Measurements from ENCODE around the gene ME3. TPM values are rescaled to one million over a fixed set of nuclear protein-coding genes. Genes with fewer than 3 reads are reported as not detected.

ME3 gene
- total RNA-seq, 1 experiment from 2014 or later, result not detected

DNA sequence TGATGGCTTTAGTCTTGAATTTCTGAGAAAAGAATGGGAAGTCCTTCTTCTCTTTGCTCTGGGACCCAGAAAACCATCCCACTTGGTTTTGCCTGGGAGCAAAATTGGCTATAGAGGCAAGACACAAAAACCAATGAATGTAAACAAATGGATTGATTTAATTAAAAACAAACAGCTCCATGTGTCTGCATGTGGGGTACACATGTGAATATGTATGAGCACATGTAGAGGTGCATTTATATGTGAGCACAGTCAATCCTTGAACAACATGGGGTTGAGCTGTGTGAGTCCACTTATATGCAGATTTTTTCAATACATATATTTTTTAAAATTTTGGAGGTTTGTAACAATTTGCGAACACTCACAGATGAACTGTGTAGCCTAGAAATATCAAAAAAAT lies 210.5 kb downstream of the ME3 start:
- DNase-seq (ENCODE audit: low spot score), result no peak

DNA sequence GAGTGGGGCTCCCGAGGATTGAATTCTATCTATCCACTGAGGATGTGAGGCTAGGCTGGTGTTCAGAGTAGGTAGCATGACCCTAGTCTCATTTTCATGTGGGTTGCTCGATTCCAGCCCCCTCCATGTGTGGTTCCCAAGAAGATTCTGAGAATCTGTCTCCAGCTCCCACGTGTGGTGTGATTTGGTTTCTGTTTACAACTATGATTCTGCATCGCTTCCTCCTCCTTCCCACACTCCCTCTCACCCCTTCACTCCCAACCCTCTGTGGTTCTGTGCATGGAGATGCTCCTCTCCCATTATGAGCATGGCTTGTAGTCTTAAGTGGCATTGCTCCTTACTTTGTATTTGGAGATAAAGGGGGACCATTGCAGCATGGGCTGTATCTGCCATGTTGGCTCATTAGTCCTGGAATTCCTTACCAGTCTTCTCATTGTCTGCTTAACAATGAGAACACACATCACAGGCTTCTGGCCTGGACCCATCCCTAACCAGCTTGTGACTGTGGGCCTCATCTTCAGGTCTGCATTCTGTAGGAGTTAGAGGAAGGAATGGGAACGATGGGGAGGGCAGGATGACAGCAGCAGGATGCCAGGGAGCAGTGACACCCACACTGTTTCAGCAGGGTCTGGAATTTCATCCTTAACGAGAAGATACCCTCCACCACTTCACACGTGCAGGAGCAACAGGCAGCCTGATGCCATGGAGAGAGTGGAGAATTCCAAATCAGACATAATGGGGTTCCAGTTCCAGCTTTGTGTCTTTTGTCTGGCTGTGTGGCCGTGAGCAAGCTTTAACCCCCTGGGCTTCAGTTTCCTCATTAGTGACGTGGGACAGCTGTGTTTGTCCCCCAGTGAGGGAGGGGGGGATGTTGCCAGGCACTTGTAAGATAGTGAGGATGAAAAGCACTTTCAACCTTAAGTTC lies 211.7 kb downstream of the ME3 start:
- DNase-seq (ENCODE audit: low spot score), result no peak

DNA sequence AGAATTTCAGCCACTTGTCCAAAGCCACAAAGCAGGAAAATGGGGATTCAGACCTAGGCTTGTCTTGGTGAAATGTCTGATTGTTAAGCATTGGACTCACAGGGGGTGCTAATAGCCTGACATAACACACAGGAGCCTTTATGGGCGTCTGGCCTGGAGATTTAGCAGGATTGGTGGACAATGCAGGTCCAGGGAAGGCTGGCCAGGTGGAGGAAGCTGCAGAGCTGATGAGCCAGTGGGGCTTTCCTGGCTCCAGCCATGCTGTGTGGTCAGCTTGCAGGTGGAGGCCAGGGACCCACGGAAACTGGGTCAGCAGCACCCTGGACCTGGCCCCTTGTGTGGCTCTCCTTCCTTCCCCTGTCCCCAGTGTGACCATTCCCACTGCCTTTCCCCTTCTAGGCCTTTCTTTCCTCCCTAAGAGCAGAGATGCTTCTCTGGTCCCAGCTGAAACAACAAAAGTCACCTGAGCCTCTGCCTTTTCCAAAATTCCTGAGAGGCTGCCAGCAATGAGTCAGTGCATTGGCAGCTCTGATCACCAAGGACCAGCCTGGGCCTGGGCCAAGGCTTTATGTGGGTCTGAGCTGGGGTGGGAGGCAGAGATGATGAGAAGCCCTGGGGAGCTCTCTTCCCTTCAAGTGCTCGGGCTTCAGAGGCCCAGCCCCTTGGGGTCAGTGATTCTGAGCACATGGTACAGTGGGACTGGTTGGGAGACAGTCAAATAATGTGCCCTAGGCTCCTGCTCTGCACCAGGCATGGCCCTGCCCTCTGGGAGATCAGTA lies 212.5 kb downstream of the ME3 start:
- DNase-seq (ENCODE audit: low spot score), result peak; percentile 78

DNA sequence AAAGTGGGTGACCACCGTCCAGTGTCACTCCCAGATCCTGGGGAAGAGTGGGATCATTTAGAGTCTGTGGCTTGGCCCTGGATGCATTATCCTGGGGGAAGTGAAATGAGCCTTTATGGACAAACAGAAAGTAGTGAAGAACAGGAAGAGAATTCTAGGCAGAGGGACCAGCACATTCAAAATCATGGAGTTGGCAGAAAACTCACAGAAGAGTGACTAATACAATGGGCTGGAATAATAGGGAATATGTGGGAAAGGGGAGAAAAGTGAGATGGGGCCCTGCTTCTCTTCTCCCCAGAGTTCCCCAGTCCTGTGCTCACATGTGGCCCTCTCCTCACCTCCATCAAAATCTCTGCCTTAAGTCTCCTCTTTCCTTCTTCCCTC lies 213.4 kb downstream of the ME3 start:
- DNase-seq (ENCODE audit: low spot score), result no peak

DNA sequence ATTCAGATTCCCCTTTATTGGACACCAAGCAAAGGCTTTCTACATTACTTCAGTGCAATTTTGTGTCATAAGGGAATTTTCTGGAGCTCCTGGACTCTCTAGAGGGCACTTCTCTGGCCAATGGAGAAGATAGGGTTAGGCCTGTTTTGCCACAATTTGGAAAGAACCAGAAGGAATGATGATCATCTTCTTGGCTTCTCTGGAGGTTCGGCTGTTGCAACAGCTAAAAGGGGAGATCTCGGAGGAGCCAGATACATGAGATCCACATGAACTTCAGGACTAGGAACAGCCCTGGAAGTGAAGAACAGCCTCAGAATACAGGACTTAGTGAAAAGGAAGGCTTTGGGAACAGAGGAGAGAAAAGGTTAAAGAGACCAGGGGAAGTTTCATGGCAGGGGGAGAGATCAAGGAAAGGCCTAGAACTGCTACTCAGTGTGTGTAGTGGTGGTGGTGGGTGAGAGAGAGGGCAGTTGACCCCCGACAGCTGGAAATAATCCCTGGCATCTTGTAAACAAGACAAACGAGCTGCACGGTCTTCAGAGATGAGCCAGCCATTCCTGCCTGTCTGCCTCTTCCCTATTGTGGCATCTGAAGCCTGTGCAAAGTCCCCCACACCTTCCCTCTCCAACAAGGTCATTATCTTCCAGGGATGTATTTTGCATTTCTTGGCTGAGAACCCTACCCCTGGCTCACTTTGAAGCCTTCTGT lies 214.0 kb downstream of the ME3 start:
- no peak for DNase-seq (ENCODE audit: low spot score)

DNA sequence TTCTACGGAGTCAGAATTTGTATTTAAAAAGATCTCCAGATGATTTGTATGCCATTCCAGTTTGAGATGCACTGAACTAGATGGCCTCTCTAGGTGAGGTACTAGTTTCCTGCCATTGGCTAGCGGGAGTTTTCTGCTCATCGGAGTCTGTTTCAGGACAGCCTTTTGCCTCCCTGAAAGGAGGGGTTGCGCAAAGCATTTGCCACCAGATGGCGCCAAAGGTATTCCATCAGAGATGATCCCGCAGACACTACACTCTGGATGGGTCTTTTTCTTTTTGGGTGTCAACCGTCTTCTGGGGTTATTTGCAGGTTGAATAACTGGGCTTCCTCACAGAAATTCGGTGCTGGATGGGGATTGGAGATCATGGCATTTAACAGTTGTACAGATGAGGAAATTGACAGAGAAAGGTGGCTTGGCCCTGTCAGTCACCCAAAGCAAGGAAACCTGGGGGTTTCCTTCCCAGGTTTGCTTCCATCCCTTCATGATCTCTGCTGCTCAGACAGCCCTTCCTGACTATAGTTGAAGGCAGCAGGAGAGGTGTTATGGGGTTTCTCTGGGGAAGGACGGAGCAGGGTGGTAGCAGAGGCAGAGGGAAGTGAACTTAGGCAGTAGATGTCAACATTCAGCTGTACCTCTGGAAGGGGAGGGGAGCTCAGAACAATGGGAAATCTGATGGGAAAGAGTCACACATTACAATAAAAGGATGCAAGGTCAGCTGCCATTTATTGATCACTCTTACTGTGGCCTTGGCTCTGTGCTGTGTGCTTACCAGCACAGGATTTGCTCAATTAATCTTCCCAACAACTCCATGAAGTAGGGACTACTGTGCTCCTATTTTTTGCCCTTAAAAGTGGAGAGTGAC lies 216.1 kb downstream of the ME3 start:
- DNase-seq (ENCODE audit: low spot score), result peak; percentile 71

DNA sequence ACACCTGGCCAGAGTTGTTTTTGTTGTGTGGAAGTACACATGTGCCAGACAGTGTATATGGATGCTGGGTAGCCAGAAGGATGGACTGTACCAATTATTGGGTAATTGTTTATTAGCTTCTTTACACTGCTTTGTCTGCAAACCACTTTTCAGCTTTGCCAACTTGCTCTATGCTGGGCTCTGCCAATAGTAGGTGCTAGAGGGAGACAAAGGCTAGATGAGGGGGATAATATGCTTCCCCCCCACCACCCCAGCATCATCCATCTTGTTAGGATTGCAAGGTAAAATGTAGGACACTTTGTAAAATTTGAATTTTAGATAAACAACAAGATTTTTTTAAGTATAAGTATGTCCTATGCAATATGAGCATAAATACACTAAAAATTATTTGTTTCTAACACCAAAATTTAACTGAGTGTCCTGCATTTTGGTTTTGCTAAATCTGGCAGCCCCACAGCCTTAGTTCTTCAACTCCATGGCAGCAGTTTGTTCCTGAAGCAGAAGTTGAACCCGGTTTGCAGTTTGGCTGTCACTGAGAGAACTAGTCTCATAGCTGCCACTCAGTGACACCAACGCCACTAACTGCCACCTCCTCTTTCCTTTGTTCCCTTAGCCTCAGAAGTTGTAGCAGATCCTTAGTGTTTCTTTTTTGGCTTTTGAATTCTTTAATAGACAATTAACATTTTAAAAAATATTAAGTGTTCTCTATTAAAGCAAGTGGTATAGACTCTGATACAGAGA lies 219.0 kb downstream of the ME3 start:
- DNase-seq (ENCODE audit: low spot score), result no peak

DNA sequence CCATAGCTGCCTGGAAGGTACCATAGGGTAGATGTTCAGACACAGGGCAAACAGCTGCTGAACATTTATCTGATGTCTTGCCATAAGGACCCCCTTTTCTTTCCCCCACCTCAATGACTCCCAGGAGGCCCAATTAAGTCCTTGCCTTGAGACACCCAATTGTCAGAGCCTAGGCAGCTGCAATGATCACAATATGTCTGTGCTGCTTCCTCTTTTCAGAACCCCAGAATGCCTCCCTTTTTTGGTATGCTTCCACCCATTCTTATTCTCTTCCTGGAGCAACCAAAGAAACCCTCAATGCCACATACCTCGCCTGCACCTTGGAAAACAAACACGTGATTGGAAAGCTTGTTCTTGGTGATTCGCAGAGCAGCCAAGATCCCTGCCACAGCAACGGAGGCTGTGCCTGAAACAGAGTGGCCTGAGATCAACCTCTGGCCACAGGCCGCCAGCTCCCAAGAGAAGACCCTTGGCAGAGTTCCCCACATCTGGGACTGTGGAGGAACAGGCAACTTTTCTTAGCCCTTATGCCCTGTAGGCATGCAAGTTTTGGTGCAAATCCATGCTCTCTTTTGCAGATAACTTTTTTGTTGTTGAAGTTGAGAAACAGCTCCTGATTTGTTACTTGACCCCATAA lies 222.3 kb downstream of the ME3 start:
- no peak for DNase-seq (ENCODE audit: low spot score)

DNA sequence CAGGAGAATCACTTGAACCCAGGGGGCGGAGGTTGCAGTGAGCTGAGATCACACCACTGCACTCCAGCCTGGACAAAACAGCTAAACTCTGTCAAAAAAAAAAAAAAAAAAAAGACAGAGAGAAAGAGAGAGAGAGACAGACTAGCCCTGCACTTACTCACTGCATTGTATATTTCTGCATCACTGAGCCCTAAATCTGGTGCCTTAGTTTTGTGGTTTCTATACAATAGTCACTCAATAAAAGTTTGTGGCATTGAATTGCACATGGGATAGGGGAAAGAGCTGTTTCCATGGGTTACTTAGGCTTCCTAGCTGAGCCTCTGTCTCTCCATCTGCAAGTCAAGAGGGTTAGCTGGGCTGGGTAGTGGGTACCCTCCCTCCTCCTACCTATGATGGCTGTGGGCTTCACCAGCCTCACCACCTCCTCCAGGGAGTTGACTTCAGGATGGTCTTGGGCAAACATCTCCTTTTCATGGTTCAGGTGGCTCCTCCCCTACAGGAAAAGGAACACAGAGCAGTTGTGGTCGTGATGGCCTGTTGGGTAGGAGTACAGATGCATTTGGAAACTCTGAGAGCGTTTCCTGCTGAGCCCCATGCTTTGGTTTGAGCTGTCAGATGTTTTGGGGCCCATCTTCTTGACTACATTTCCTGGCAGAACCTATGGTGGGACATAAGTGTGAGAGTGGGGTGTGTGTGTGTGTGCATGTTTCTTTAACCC lies 224.5 kb downstream of the ME3 start:
- DNase-seq (ENCODE audit: low spot score), result no peak

DNA sequence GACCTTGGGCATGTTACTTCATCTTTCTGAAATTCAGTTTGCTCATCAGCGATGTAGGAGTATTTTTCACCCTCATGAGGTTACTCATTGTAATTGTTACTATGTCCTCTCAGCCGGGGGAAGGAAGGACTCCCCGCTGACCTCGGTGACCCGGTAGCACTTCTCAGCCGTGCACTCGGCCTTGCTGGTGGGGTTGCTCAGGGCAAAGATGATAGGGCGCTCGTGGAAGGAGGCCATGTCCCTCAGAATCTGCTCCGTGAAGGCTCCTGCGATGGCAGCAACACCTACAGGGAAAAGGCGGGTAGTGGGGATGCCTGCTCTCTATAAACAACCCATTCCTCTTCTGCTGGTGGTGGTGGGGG lies 225.5 kb downstream of the ME3 start:
- DNase-seq (ENCODE audit: low spot score), result no peak

DNA sequence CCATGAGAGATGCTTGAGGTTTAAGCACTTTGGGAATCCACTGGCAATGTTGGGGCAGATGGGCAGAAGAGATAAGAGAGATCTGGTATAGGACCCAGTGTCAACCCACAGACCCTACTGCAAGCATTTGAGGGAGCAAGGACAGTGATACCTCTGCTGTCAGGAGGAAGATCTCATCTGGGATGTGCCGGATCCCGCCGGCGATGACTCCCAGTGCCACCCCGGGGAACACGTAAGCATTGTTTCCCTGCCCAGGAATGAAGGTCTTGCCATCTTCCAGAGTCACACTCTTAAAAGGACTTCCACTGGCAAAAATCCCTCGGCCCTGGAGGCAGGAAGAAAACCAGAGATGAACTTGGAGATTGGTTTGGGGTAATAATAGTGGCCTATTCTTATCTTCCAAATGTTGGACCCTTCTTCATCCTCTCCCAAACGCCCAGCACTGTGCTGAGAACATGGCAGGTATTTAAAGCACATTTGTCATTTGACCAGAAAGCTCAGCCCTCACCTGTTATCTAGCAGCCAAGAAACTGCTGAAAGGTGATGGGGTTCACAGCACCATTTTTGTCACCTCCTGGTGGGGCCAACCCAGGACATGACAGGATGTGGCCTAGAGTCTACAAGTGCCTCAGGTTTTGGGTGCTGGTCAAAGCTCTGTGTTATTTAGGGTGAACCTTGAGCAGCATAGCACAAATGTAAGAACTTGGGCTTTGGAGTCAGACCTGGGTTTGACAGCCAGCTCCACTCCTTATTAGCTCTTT lies 226.1 kb downstream of the ME3 start:
- no peak for DNase-seq (ENCODE audit: low spot score)

DNA sequence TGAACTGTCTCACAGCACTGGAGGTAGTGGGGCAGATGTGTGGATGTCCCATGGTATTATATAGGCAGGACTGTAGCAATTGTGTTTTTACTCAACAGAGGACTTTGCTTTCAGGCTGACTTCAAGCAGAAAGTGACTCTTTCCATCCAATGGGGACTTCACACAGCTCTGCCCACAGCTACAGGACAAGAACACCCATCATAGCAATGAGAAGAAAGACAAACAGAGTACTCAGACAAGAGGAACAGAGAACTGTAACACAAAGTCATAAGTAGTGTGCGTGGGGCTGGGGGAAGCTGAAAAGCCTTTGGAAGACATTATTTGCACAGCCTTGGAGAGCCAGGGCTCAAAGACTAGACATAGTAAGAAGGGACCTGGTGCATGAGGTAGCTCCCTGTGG lies 227.4 kb downstream of the ME3 start:
- DNase-seq (ENCODE audit: low spot score), result no peak

DNA sequence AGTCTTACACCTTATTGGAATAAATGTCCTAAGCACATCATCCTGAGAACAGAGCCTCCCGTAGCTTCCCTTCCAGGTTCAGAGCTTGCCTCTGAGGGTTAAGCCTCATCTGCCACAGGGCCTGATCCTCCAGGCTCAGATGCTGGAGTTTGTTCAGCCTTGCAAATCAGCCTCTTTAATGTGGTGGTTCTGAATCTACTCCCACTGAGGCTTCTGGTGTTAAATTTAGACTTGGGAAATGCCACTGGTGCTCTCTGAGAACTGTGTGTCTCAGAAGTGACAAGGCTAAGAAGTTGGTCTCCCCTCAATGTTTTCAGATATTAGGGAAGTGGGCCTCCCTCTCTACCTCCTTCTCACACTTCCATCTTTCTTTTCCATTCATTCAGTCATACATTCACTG lies 229.0 kb downstream of the ME3 start:
- DNase-seq (ENCODE audit: low spot score), result no peak

DNA sequence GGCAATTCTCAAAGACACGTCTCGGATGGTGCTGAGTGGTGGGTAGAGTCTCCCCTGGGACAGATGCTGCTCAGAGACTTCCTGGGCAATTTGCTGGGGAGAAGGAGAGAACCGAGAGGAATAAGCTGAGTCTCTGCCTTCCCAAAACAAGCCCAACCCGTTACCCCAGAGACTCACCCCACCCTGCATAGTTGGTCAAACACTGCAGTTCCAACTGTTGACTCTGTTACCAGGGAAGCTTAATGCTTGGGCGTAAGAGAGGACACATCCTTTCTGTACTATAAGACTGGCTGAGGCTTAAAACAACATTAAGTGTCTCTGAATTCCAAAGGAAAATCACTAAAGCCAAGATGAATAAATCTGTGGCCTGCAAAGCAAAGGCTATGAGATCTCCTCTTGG lies 229.6 kb downstream of the ME3 start:
- DNase-seq (ENCODE audit: low spot score), result no peak

DNA sequence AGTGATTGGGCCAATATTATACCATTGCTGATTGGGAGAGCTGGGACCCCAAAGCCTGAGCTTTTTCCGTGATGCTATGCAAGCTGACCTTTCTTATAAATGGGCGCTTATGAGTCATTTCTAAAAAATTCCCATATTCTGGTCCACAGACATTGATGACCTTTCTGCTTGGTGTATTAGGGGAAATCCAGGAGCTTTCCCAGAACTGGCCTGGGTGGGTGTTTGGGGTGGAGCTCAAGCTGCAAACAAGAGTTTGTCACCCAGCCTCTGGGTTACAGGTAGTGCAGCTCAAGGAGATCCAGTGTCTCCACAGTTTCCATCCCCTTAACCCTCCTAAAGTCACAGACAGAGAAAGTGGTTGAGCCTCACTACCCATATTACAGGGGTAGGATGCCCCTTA lies 230.0 kb downstream of the ME3 start:
- DNase-seq (ENCODE audit: low spot score), result no peak

DNA sequence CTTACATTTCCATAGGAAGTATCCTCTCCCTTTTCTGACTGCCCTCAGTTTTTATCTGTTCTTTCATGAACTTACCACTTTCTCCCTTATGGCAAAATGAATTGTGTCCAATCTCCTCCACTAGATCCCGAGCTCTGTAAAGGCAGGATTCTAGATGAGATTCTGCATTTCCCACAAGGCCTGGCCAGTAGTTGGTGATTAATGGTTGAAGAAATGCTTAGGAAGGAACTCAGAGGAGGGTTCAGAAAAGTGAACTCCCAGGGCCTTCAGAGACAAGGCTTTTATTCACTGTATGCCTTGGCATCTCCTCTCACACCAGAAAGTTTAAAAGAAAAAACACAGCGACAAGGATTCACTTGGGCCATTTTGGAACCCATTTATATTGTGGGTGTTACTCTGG lies 231.6 kb downstream of the ME3 start:
- DNase-seq (ENCODE audit: low spot score), result no peak

DNA sequence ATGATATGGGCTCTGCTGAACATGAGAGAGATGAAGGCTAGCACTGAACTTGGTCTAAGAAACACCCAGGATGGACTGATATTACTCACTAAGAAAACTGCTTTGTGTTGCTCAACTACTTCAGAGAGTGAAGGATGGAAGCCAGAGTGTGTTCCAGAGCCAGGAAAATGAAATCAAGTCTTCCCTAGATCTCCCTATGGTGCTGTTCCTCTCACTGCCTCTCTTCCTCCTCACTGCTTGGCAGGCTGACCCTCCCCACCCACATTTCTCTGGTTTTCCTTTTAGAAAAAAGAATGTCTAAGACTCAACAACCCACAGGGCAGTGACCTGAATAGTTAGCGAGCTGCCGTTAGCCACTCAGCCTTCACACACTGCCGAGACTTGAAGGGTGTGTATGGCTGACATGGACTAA lies 232.1 kb downstream of the ME3 start:
- no peak for DNase-seq (ENCODE audit: low spot score)

DNA sequence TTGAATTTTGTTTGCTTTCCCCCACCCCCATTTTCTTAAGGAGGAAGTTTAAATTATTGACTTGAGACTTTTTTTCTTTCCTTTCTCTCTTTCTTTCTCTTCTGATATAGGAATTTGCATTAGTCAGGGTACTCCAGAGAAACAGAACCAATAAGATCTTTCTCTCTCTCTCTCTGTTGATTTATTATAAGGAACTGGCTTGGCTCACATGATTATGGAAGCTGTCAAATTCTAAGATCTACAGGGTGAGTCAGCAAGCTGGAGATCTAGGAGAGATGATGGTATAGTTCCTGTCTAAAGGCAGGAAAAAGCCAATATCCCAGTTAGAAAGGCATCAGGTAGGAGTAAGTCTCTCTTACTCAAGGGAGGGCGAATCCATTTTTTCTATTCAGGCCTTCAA lies 233.7 kb downstream of the ME3 start:
- DNase-seq (ENCODE audit: low spot score), result no peak

DNA sequence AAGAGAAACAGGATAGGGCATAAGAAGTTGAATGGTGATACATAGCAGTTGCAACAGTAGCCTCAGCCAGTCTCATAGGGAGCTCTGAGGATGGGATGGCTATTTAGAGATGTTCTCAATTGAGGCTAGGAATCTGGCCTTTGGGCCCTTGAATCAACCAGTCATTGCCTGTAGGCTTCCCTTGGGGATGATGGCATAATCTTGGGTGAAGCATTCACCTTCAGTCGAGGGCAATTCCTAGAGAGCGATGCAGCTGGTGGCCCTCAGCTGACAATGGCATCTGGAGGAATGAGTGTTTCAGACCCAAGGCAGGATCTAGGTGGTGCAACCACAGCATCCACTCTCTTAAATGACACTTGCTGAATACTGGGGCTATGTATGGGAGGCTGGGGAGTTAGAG lies 236.7 kb downstream of the ME3 start:
- no peak for DNase-seq (ENCODE audit: low spot score)

Data from H4 (cell line).